ENCODE measurements around the gene CRK.

DNA sequence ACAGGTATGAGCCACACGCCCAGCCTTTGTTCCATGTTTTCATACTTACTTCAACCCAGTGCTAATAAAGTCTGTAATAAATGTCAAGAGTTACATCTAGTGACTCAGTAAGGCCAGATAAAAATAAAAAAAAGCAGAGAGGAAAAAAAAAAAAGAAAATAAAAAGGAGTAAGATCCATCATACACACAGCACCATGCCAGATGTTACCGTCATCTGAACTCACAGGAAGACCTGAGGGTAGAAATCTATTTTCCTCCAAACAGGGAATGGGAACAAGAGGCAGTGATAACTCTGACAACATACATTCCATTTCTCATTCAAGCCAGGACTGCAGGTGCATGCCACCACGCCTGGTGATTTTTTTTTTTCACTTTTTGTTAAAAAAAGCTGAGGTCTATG, 20.7 kb downstream of the CRK start:
- TF ChIP-seq, protein P1, sequence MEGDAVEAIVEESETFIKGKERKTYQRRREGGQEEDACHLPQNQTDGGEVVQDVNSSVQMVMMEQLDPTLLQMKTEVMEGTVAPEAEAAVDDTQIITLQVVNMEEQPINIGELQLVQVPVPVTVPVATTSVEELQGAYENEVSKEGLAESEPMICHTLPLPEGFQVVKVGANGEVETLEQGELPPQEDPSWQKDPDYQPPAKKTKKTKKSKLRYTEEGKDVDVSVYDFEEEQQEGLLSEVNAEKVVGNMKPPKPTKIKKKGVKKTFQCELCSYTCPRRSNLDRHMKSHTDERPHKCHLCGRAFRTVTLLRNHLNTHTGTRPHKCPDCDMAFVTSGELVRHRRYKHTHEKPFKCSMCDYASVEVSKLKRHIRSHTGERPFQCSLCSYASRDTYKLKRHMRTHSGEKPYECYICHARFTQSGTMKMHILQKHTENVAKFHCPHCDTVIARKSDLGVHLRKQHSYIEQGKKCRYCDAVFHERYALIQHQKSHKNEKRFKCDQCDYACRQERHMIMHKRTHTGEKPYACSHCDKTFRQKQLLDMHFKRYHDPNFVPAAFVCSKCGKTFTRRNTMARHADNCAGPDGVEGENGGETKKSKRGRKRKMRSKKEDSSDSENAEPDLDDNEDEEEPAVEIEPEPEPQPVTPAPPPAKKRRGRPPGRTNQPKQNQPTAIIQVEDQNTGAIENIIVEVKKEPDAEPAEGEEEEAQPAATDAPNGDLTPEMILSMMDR (IDR thresholded peaks at IDR 0.05; ENCODE audit: insufficient read depth, low read length): no peak
- TF ChIP-seq, protein P2, sequence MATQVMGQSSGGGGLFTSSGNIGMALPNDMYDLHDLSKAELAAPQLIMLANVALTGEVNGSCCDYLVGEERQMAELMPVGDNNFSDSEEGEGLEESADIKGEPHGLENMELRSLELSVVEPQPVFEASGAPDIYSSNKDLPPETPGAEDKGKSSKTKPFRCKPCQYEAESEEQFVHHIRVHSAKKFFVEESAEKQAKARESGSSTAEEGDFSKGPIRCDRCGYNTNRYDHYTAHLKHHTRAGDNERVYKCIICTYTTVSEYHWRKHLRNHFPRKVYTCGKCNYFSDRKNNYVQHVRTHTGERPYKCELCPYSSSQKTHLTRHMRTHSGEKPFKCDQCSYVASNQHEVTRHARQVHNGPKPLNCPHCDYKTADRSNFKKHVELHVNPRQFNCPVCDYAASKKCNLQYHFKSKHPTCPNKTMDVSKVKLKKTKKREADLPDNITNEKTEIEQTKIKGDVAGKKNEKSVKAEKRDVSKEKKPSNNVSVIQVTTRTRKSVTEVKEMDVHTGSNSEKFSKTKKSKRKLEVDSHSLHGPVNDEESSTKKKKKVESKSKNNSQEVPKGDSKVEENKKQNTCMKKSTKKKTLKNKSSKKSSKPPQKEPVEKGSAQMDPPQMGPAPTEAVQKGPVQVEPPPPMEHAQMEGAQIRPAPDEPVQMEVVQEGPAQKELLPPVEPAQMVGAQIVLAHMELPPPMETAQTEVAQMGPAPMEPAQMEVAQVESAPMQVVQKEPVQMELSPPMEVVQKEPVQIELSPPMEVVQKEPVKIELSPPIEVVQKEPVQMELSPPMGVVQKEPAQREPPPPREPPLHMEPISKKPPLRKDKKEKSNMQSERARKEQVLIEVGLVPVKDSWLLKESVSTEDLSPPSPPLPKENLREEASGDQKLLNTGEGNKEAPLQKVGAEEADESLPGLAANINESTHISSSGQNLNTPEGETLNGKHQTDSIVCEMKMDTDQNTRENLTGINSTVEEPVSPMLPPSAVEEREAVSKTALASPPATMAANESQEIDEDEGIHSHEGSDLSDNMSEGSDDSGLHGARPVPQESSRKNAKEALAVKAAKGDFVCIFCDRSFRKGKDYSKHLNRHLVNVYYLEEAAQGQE (IDR thresholded peaks at IDR 0.05; ENCODE audit: insufficient replicate concordance, low read depth): no peak

All from HL-60 (cell line).